OCI-LY3 (cell line): ENCODE results near the gene KANK4.

Source experiments
- CTCF ChIP-seq: fragments of 200-600, 300-600 bp; sonication (generic); IDR thresholded peaks from 2 replicates; pipeline ENCODE4 v1.5.1; 2014; ENCODE audit warnings: antibody characterized with exemption, low read length, low read depth
- EZH2phosphoT487 ChIP-seq: fragments of 200-600 bp; shearing (Covaris generic); IDR thresholded peaks from 2 replicates; pipeline ENCODE4 v1.6.1; 2018; ENCODE audit warnings: antibody characterized with exemption, mixed run types, low read depth

- TF ChIP-seq CTCF, result no peak
- no peak for TF ChIP-seq EZH2phosphoT487
Measured at GRCh38 chr1:62316135-62316534, 3.1 kb downstream of the KANK4 start.
